GM19467 (cell line): ENCODE results near the gene TEAD1.

ENCODE experiments used
- ATAC-seq: cut with Tn5 transposase; IDR thresholded peaks from one replicate; pipeline ENCODE4 v1.9.1; 2021; ENCODE audit warnings: mild to moderate bottlenecking, moderate library complexity; ENCODE audit not compliant: unreplicated experiment

TEAD1 gene

DNA sequence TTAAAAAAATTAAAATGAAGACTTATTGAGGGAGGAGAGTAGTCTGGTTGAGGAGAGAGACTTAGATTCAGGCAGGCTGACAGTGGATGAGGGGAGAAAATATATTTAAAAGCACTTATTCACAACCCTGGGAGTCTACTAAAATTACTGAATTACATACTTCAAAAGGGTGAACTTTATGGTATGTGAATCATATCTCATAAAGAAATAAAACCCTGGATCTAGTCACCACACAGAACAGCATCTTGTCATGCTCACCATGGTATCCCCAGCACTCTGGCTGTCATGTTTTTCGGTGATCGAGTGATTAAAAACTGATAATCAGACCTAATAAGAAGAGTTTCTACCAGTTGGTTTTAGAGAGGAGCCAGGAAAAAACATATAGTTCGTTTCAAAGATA, 11.0 kb downstream of the TEAD1 start:
- no peak for ATAC-seq

DNA sequence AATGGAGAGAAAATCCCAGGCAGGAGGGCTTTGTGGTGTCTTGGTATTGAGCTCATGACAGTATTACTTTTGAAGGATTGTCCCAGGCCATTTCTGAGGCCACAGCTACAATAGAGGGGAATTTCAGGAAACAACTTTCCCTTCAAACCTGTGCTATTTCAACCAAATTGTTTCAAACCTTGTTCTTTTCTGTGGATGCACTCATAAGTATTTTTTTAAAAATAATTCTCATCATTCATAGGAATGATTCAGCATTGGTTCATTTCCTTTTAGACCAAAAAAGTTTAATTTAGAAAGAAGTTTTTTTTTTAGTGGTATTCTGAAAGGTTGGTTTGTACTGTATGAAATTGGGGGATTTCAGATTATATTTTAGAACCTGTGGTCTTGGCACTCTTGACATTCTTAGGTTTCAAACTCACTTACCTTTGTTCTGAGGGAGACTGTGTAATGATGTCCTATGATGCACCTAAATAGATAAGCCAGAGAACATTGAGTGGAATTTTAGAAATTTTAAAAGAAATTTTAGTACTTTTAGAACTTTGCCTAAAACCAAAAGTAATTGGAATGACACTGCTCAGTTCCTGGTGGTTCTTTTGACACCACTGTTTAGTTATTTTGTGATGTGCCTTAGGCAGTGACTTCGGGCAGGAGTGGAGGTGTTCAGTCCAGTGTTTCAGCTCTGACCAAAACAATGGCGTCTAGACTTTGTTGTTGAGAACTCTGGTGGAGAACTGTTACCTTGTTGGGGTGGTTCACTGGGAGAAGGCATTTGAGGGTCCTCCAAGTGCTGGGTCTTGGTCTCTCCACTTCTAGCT, 12.2 kb downstream of the TEAD1 start:
- ATAC-seq = no peak

DNA sequence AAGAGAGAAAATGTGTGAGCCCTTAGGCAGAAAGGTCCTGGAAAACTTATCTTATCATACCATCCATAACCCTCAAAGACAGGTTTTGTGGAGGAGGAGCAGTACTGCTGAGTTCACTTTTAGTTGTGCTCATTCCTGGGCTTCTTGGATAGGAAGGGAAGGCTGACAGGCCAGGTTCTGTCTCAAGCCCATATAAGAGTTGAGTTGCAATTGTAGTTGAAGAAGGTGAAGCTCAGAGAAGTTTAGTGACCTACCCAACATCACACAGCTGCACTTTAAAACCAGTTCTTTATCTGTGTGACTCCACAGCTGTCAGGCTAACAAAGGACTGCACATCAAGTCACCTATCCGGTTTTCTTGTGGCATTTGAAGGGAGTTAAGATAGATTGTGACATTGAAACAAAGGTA, 13.0 kb downstream of the TEAD1 start:
- ATAC-seq = no peak

DNA sequence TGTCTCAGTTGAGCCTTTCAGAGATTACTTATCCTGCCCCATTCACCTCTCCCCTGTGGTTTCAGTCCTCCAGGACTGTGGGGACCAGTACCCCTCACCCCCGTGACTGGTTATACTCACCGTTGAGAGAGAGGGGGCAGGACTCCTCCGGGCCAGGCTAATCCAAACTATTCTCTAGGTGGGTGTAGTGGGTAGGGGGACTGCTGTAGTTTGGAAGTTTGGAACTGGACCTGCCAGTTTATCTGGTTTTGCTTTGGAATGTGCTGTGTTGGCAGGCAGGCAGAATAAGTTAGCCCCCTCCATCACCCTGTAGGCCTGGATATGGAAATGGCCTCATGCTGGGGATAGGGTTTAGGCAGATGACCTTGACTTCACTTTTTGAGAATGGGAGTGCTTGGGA, 13.5 kb downstream of the TEAD1 start:
- ATAC-seq = no peak

DNA sequence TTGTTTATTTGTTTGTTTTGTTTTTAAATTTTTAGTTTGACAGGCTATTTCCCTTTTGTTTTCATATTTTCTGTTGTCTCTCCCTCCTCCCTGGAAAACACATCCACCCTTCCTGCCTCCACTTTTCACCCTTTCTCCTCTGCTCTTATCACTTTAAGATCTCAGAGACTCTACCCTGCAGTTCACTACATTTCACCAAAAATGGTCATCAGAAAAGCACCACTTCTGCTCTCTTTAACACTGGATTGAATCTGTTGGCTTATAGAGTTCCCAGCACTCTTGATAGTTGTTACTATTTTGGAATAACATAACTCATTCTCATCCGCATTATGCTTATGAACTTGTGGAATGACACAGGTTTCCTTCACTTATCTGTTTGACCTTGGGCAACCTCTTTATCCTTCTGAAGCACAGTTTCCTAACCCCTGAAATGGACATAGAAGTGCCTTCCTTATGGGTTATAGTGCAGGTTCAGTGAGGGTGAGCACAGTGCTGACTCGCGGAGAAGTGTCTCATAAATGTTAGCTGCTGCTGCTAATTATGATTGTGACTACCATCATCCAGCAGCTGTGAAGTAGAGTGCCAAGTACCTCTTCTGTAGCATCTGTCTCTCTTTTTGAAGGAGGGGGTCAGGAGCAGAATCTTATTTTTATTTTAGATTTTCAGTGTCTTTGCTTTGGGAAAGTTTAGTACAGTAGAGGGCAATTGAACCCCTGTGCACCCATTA, 15.0 kb downstream of the TEAD1 start:
- ATAC-seq = no peak

DNA sequence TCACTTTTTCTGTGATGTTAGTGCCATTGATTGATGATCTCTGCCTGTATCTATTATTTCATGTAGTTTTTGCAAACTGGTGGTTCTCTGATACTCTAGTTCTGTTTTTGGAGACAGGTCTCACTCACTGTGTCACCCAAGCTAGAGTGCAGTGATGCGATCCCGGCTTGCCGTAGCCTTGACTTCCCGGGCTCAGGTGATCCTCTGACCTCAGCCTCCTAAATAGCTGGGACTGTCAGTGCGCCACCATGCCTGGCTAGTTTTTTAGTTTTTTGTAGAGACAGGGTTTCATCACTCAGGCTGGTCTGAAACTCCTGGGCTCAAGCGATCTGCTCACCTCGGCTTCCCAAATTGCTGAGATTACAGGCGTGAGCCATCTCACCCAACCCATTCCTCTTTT, 16.4 kb downstream of the TEAD1 start:
- ATAC-seq = no peak

DNA sequence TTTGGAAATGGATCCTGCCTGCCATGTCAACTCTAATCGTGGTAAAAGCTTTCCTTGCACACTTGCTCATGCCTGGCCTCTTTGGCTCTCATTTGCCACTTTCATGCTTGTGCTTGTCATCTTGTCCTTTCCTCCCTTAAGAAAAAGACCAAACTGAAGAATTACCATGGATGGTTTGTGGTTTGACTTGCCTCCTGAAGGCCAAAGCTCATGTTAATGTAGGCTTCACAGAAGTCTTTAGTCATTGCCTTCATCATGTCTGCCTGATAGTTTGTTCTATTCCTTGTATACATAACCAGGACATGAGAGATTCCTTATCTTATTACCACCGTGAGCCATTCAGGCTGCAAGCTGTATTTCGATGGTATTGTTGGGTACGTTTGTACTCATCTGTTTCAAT, 17.3 kb downstream of the TEAD1 start:
- ATAC-seq = no peak

DNA sequence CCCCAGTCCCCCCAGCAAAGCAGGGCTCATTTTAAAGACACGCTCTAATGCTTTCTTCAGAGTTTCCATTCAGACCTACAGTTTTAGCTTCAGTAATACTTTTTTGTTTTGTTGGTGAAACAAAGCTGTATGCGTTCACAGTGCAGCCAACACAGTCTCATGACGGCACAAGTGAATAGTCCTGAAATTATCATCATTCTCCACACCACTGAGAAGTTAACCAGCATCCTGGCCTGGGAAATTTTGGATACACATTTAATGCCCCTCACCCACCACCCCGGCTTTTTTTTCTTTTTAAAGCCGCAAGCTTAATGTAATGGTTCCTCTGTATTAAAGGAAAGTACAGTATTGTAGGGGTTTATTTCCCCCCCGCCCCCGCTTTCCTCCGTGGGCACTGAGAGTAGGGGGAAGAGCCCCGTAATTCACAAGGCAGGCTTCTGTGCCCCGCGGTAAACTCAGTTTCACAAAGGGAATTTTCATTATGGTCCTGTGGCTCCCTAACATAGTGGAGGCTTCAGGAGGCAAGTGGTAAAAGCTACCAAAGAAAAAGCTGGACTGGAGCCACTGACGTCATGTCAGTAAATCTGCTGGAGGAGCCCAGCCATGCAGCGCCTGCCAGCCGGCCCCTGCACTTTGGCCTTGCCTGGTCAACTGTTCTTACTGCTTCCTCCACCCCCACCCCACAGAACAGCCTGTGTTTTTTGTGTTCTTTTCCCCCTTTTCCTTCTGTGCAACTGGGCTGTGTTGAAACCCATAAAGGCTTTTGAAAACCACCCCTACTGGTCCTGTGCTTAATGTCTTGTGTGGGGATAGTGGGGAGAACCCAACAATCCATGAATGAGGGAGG, 18.2 kb downstream of the TEAD1 start:
- ATAC-seq = no peak

DNA sequence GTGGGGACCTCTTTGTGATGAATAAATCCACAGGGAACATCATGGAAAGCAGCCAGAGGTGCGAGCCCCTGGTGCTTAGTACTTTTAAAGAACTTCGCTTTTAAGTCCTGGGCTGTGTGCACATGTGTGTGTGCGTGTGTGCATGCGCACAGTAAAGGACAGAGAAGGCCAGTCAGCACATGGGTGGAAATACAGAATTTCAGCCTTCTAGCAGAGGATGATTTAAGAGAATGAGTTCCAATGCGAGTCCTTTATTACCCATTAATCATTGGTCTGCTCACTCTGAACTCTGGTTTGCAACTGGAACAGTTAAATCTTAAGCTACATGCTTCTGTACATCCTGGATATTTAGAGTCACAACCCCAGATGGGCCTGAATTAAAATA, 18.9 kb downstream of the TEAD1 start:
- no peak for ATAC-seq

DNA sequence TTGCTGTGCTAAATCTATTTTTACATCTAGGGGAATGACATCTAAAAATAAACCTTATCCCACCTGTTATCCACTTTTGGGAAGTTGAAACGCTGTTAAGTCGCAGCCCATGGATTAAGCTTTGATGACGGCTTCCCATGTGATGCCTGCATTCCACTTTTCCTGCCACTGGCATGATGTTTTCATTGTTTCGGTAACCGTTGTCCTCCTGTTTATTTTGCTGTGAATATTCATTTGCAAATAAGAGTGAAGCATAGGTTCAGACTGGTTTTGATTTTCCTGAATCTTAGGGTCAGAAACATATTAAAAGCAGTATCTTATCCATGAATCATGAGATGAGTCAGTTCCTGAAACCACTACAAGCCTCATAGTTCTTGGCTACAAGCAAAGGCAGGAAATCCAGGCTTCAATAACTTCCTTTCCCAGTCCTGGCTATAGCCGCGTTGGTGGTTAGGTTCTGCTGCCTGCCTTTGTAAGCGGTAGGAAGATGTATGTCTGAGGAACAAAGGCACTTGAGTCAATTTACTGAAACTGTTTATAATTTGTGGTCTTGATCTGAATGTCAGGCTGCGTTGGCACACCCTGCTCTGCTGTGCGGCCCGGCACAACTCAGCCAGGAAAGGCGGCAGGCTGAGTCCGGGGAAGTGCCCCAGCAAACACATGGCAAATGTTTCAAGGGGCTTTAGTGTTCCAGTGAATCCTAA, 19.4 kb downstream of the TEAD1 start:
- no peak for ATAC-seq

DNA sequence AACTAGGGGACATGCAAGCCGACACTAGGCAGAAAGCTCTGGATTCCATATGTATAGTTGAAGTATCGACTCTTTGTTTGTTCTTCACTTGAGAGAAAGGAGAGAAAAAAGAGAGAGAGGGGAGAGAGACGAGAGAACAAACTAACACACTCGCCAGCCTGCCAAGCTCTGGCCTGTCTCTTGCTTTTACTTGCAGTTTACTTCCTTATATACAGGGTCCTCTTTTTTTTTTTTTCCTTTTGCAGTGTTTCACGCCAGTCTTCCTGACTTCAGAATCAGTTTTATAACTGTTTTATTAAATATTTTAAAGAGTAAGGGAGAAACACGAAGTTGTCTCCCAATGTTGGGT, 19.9 kb downstream of the TEAD1 start:
- ATAC-seq = no peak

DNA sequence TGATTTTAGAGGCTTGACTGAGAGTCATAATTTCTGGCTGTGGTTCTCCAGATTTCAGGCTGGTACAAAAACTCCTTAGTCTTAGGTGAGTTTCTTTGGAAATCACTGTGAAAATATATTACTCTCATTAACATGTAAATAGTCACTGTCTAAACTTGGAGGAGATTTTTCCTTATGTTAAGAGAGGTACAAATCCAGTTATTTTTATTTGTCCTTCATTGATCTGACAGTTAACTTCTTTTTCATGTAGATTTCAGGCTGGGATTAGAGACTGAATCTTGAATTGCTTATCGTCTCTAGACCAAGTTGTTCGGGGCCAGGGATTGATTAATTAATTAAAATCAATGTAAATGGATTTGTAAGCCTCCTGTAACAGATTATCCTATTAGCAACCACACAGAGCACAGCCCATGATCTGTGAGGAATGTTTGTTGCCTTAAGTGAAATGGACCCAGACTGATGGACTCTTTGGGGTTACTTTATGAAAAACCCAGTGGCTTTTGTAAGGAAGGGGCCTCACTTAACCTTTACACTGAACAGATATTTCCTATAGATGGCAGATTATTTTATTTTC, 21.1 kb downstream of the TEAD1 start:
- ATAC-seq = no peak

DNA sequence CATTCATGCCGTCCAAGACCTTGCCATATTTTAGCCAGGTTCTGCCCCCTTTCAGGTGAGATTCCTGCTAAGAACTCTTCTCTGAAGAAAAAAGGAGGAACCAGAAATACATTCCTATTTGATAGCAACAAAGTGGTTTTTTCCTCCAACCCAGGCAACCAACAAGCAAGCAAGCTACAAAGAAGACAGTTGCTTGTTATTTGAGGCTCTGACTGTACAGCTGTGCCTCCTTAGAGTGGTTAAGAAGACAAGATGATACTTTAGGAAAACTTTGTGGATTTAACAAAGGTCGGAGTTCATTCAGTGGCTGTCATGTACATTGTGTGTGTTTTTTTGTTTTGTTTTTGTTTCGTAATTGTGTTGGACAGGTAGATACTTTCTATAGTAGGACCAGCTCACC, 21.7 kb downstream of the TEAD1 start:
- ATAC-seq = no peak

DNA sequence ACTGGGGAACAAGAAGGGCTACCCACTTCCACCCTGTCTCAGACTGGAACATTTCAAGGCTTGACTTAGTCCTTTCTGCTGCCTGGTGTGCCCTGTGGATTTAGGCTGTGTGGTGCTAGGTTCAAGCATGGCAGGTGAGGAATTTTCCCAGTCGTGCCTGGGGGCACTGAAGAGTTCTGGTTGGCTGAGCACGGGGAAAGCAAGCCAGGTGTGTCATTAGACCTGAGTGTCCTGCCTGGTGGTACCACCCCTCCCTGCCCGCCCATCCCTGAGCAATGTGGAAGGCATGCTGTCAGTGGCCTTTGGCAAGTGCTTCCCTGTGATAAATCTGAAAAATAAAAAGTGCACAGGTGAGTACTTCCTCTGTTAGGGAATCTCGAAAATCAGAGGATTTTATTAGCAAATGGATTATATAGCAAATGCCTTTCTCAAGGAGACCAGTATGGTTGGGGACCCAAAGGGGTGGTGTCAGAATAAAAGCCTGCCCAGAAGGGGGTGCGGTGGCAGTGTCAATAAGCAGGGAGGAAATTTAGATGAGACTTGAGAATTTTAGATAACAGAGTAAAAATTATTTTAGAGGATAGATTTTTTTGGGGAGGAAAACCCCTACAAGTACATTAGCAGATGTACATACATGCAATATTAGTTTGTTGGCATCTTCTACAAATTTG, 22.8 kb downstream of the TEAD1 start:
- no peak for ATAC-seq

DNA sequence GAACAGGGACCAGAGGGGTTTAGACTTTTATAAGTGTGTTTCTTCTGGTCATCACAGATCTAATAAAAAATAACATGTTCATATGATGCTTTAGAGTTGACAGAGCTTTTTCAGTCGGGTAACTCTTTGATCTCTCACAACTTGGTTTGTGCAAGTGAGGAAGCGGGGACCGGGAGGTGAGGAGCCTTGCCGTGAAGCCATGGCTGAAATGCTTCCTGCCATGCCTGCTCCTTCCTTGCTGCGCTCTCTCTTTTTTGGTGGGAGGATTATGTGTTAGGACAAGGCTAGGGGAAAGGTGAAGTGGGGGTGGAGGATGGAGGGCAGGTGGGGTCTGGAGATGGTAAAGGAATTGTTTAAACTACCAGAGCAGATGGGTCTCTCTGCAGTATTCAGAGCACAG, 23.8 kb downstream of the TEAD1 start:
- ATAC-seq = no peak

DNA sequence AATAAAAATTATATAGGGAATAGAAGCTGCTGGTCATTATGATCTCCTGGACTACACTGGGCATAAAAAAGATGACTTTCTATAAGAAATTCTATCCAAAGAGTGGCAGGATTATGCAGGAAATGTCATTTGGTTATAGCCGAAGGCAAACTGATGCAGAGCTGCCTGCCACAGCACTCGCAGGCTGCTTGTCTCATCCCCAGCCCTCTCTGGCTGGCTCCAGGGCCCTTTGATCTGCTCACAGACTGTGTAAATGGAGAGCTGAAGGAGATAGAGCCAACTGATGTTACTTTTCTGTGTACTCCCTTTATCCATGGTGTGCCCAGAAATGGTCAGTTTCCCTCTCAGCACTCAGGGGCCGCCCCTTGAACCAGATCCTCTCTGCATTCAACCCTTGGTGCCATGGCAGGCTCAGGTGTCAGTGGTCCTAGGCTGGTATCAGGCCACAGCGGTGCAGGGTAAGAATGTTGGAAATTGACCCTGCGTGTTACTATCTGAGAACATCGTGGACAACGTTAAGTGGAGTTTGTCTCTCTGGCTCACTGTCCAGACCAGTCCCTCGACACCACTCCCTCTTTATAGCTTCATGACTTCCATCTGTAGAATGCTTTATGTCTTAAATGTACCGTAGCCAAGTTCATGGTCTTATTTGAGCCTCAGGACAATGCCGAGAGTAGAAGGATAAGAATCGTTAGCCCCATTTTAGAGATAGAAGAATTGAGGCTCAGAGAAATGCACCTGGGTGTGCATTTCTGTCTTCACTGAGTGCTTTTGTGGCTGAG, 27.8 kb downstream of the TEAD1 start:
- no peak for ATAC-seq

DNA sequence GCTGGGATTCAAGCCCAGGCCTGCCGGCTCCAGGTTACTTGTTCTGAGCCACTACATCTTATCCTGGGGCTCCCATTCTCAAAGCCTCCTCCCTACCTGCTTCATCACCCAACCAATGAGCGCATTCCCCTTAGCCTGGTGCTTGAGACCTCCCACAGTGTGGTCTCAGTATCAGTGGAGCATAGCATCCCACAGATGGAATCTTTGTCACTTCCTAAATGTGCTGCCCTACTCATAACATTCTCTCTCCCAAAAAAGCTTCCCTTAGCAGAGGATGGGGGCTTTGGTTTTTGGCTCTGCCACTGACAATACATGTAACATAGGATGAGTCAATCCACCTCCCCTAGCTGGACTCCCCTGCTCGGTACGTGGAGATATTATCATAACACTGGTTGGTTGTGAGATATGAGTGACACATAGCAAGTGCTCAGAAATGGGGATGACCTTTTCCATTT, 28.8 kb downstream of the TEAD1 start:
- no peak for ATAC-seq

DNA sequence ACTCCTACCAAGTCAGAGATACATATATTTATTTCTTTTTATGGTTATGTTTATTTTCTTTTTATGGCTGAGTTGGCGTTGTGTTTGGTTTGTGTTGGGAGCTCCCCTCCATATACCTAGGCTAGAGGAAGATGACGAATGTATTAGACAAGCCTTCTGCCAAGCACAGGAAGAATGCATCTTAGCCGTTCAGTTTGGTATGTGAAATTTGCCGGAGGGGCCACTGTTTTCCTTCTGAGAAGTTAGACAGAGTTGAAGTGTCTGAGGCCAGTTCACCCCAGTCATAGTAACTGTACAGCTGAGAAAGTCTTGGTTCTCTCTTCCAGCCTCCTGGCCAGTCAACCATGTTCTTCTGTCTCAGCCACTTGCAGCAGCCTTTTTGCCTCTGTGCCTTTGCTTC, 29.8 kb downstream of the TEAD1 start:
- ATAC-seq = no peak

DNA sequence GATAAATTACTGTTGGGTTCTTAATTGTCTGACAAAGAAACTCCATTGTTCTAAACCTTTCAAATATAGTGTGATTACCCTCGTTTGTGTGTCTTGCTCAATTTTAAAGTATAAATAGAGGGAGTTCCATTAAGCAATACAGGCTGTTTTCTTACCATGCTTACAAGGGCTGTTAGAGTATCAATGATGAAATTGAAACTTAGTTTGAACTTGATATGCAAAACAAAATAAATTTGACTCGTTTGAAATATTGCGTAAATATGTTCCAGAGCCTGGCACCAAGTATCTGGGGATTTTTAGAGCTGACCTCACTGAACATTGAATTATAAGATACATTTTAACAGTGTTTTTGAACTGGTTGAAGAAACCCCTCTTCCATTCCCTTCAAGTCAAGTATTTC, 31.7 kb downstream of the TEAD1 start:
- no peak for ATAC-seq
